NCI-H460 (cell line): Measurements from ENCODE around the gene GBA3. TPM values are rescaled to one million over a fixed set of nuclear protein-coding genes. Genes with fewer than 3 reads are reported as not detected.

ENCODE experiments used
- total RNA-seq: library from RNA; depleted of rRNA; stranded (reverse); fragments of >200 nt; shearing (Covaris generic); gene quantifications from 2 replicates; pipeline ENCODE4 v1.2.3, GENCODE V29; 2014; rRNA removed

The GBA3 gene
- total RNA-seq, 1 experiment from 2014 or later: not detected

Other genes starting within 250 kb of the GBA3 start
- gene ADGRA3, start 176.9 kb upstream of the GBA3 start, total RNA-seq: 30.3 and 36.2 TPM in 2 replicates